ENCODE results near the gene JAK1.

JAK1 gene

GRCh38 chr1:64891448-64891825, 74.9 kb downstream of the JAK1 start:
- no peak for DNase-seq (ENCODE audit: low read depth)

- DNase-seq (ENCODE audit: low read depth): no peak
These were observed 75.5 kb downstream of the JAK1 start for GRCh38 chr1:64890699-64891447.

GRCh38 chr1:64887689-64888217, 78.6 kb downstream of the JAK1 start:
- DNase-seq (ENCODE audit: low read depth): no peak

- DNase-seq (ENCODE audit: low read depth): no peak
These were observed 79.5 kb downstream of the JAK1 start for GRCh38 chr1:64886877-64887276.

- no peak for DNase-seq (ENCODE audit: low read depth)
These were observed 80.7 kb downstream of the JAK1 start for GRCh38 chr1:64885648-64886047.

GRCh38 chr1:64884261-64885040, 81.9 kb downstream of the JAK1 start:
- DNase-seq (ENCODE audit: low read depth): no peak

GRCh38 chr1:64882574-64883255, 83.6 kb downstream of the JAK1 start:
- no peak for DNase-seq (ENCODE audit: low read depth)

GRCh38 chr1:64881281-64881680, 85.1 kb downstream of the JAK1 start:
- DNase-seq (ENCODE audit: low read depth): no peak

- no peak for DNase-seq (ENCODE audit: low read depth)
These were observed 85.9 kb downstream of the JAK1 start for GRCh38 chr1:64880449-64880848.

- DNase-seq (ENCODE audit: low read depth): no peak
These were observed 87.3 kb downstream of the JAK1 start for GRCh38 chr1:64878931-64879611.

GRCh38 chr1:64878090-64878489, 88.3 kb downstream of the JAK1 start:
- DNase-seq (ENCODE audit: low read depth): no peak

- no peak for DNase-seq (ENCODE audit: low read depth)
These were observed 88.8 kb downstream of the JAK1 start for GRCh38 chr1:64877598-64877997.

- peak; percentile 6 for DNase-seq (ENCODE audit: low read depth)
These were observed 89.2 kb downstream of the JAK1 start for GRCh38 chr1:64877151-64877550.

GRCh38 chr1:64875606-64876005, 90.7 kb downstream of the JAK1 start:
- DNase-seq (ENCODE audit: low read depth): no peak

- DNase-seq (ENCODE audit: low read depth): no peak
These were observed 91.2 kb downstream of the JAK1 start for GRCh38 chr1:64875101-64875500.

- DNase-seq (ENCODE audit: low read depth): no peak
These were observed 91.7 kb downstream of the JAK1 start for GRCh38 chr1:64874666-64875065.

GRCh38 chr1:64873576-64873975, 92.8 kb downstream of the JAK1 start:
- no peak for DNase-seq (ENCODE audit: low read depth)

GRCh38 chr1:64872067-64872466, 94.3 kb downstream of the JAK1 start:
- DNase-seq (ENCODE audit: low read depth): no peak

- DNase-seq (ENCODE audit: low read depth): no peak
These were observed 95.1 kb downstream of the JAK1 start for GRCh38 chr1:64871256-64871655.

- DNase-seq (ENCODE audit: low read depth): no peak
These were observed 99.1 kb downstream of the JAK1 start for GRCh38 chr1:64867266-64867665.

- no peak for DNase-seq (ENCODE audit: low read depth)
These were observed 99.7 kb downstream of the JAK1 start for GRCh38 chr1:64866689-64867088.

- DNase-seq (ENCODE audit: low read depth): no peak
These were observed 101.1 kb downstream of the JAK1 start for GRCh38 chr1:64865105-64865757.
